Measurements from ENCODE around the gene MYMK. TPM values are rescaled to one million over a fixed set of nuclear protein-coding genes. Genes with fewer than 3 reads are reported as not detected.

MYMK gene
- total and polyA plus RNA-seq, 2 of the 13 experiments (the other 11 are each of a cell fraction or from before 2014, with no cell fraction given) = not detected

DNA sequence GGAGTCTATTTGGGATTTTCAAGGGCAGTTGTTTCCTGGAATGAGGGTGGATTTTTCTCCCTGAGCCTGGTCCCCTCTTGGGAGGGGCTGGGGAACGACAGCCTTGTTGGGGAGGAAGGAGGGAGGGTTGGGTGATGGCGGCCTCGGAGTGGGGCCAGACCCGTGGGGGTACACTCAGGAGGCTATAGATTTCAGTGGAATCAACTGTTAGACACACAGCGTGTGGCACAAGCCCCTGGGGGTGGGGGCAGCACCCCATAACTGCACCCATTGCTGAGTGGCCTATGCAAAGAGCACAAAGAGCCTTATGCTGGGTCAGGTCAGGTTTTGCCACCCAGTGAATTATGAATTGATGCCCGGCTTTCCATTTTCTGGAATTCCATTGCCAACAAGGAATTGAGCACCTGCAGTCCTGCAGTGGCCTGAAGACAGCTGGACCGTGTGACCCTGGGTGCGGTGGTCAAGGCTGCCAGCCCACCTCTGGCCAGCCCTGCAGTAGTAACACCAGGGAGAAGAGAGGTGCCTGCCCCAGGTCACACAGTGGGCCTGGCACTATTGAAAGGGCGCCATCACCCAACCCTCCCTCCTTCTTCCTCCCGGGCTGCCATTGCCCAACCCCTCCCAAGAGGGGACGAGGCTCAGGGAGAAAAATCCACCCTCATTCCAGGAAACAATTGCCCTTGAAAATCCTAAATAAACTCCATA is 8.4 kb downstream of the MYMK start:
- Histone ChIP-seq H3K4me2 (ENCODE audit: low read depth, low read length) (no peak overlapping the region), H3K4me1 (ENCODE audit: insufficient read depth, low read length) (peaks cover 36% of the 10 kb centered on the region), H3K4me3 (replicated peaks in 1 of 3; ENCODE audit: insufficient read depth in 1 of 3, low read depth in 2 of 3, low read length in 3 of 3) (no peak overlapping the region), H4K20me1 (ENCODE audit: insufficient read depth, low read length) (no peaks in the 10 kb centered on the region), H3K79me2 (ENCODE audit: insufficient read depth, low read length) (no peaks in the 10 kb centered on the region), H3K27me3 (ENCODE audit: control insufficient read depth in 1 of 2, insufficient read depth in 2 of 2, low read length in 2 of 2) (peaks cover 10 to 72% of the 10 kb centered on the region in 2 experiments; a peak in 4 of 5 replicates), H2AFZ (ENCODE audit: low read length) (no peak overlapping the region), H3K9me3 (ENCODE audit: low read length) (no peaks in the 10 kb centered on the region), H3K27ac (ENCODE audit: extremely low read length, insufficient read depth, low read length) (no peak overlapping the region), H3K36me3 (replicated peaks in 1 of 2; ENCODE audit: control insufficient read depth in 1 of 2, insufficient read depth in 2 of 2, low read length in 2 of 2) (no peaks in the 10 kb centered on the region), H3K9ac (ENCODE audit: insufficient read depth, low read depth, low read length) (no peak overlapping the region)
- CTCF ChIA-PET (ENCODE audit: low intra/inter-chr PET ratio, low total read pairs) = no interaction called here
- ATAC-seq = no peak
- intact Hi-C loops (cut with micrococcal nuclease; ENCODE audit: unreplicated experiment) (no loop called here), in situ Hi-C loops (cut with HindIII; ENCODE audit: extremely low pct_ligation_motif_present, low pct_unique_long_range_greater_than_20kb) (no loop called here)
- POLR2A ChIA-PET = no interaction called here
- TF ChIP-seq ZNF619 (CRISPR knock-in tag; IDR thresholded peaks at IDR 0.05) = no peak
- no peak for TF ChIP-seq ZKSCAN1 (IDR thresholded peaks at IDR 0.05; ENCODE audit: low read length)
- no peak for TF ChIP-seq ZNF644 (CRISPR knock-in tag; IDR thresholded peaks at IDR 0.05; ENCODE audit: low read depth)
- TF ChIP-seq ZNF629 (CRISPR knock-in tag; conservative IDR thresholded peaks at IDR 0.05) = no peak
- TF ChIP-seq GATAD2A (CRISPR knock-in tag; IDR thresholded peaks at IDR 0.05) = no peak
- BruUV-seq (replicated peaks) = no TSS peak
- FAIRE-seq = no peak
- 14% methylated on average over 4 of the region's 11 CpGs for WGBS (ENCODE audit: low lambda C conversion rate)
- DNase-seq (ENCODE audit: low spot score) = no peak

DNA sequence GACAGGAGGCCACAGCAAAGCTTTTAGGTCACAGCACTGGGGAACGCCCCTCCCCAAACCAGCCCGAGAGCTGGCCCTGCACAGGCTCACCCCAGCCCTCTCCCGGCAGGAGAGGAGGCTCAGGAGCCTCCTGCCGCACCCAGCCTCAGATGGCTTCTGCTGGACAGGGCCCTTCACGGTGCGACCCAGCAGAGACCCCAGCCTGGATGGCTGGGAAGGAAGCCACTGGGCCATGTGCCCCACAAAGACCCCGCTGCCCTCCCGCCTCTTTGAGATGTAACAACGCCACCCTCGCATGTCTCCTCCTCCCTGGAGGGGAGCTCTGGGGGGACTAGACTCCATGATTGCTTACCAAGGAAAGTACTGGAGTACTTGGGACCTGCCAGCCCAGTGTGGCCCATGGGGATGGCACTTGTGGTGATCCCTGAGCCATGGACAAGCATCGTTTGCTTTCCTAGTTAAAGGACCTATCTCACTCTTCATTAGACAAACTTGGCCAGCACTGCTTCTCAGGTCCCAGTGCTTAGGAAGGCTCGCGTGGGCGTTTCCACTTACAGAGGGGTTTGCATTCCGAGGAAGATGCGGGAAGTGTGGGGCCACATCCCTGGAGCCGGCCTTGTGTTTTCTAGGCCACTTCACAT is 9.0 kb downstream of the MYMK start:
- ATAC-seq (no peak), FAIRE-seq (no peak), DNase-seq (ENCODE audit: low spot score) (no peak)
- Histone ChIP-seq H3K36me3 (replicated peaks in 1 of 2; ENCODE audit: control insufficient read depth in 1 of 2, insufficient read depth in 2 of 2, low read length in 2 of 2) (no peaks in the 10 kb centered on the region), H3K27me3 (ENCODE audit: control insufficient read depth in 1 of 2, insufficient read depth in 2 of 2, low read length in 2 of 2) (peaks cover 9 to 71% of the 10 kb centered on the region in 2 experiments; a peak in 4 of 5 replicates), H3K9me3 (ENCODE audit: low read length) (no peaks in the 10 kb centered on the region), H3K79me2 (ENCODE audit: insufficient read depth, low read length) (no peaks in the 10 kb centered on the region), H2AFZ (ENCODE audit: low read length) (no peak overlapping the region), H3K9ac (ENCODE audit: insufficient read depth, low read depth, low read length) (no peak overlapping the region), H3K4me1 (ENCODE audit: insufficient read depth, low read length) (peaks cover 29% of the 10 kb centered on the region), H3K4me3 (replicated peaks in 1 of 3; ENCODE audit: insufficient read depth in 1 of 3, low read depth in 2 of 3, low read length in 3 of 3) (no peak overlapping the region), H3K27ac (ENCODE audit: extremely low read length, insufficient read depth, low read length) (no peak overlapping the region), H3K4me2 (ENCODE audit: low read depth, low read length) (no peak overlapping the region), H4K20me1 (ENCODE audit: insufficient read depth, low read length) (no peaks in the 10 kb centered on the region)
- intact Hi-C loops (cut with micrococcal nuclease; ENCODE audit: unreplicated experiment) (no loop called here), in situ Hi-C loops (cut with HindIII; ENCODE audit: extremely low pct_ligation_motif_present, low pct_unique_long_range_greater_than_20kb) (no loop called here)
- CTCF ChIA-PET (ENCODE audit: low intra/inter-chr PET ratio, low total read pairs) = no interaction called here
- TF ChIP-seq ZNF510 (CRISPR knock-in tag; IDR thresholded peaks at IDR 0.05; ENCODE audit: low read depth) = no peak
- no peak for TF ChIP-seq ZNF430 (CRISPR knock-in tag; IDR thresholded peaks at IDR 0.05)
- no peak for TF ChIP-seq ZNF564 (CRISPR knock-in tag; IDR thresholded peaks at IDR 0.05)
- no peak for TF ChIP-seq KDM4B (CRISPR knock-in tag; IDR thresholded peaks at IDR 0.05)
- no peak for TF ChIP-seq ZBTB1 (CRISPR knock-in tag; IDR thresholded peaks at IDR 0.05; ENCODE audit: borderline replicate concordance)
- TF ChIP-seq, protein P1, sequence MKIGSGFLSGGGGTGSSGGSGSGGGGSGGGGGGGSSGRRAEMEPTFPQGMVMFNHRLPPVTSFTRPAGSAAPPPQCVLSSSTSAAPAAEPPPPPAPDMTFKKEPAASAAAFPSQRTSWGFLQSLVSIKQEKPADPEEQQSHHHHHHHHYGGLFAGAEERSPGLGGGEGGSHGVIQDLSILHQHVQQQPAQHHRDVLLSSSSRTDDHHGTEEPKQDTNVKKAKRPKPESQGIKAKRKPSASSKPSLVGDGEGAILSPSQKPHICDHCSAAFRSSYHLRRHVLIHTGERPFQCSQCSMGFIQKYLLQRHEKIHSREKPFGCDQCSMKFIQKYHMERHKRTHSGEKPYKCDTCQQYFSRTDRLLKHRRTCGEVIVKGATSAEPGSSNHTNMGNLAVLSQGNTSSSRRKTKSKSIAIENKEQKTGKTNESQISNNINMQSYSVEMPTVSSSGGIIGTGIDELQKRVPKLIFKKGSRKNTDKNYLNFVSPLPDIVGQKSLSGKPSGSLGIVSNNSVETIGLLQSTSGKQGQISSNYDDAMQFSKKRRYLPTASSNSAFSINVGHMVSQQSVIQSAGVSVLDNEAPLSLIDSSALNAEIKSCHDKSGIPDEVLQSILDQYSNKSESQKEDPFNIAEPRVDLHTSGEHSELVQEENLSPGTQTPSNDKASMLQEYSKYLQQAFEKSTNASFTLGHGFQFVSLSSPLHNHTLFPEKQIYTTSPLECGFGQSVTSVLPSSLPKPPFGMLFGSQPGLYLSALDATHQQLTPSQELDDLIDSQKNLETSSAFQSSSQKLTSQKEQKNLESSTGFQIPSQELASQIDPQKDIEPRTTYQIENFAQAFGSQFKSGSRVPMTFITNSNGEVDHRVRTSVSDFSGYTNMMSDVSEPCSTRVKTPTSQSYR (CRISPR knock-in tag; IDR thresholded peaks at IDR 0.05; ENCODE audit: borderline replicate concordance) = no peak
- no peak for TF ChIP-seq TP53 (CRISPR knock-in tag; conservative IDR thresholded peaks at IDR 0.05)
- TF ChIP-seq ZNF33B (CRISPR knock-in tag; IDR thresholded peaks at IDR 0.05) = no peak
- no peak for TF ChIP-seq ZNF879 (CRISPR knock-in tag; IDR thresholded peaks at IDR 0.05)
- TF ChIP-seq NFKB2 (CRISPR knock-in tag; IDR thresholded peaks at IDR 0.05; ENCODE audit: borderline replicate concordance) = no peak
- TF ChIP-seq, protein P2, sequence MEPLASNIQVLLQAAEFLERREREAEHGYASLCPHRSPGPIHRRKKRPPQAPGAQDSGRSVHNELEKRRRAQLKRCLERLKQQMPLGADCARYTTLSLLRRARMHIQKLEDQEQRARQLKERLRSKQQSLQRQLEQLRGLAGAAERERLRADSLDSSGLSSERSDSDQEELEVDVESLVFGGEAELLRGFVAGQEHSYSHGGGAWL (CRISPR knock-in tag; IDR thresholded peaks at IDR 0.05) = no peak
- no peak for TF ChIP-seq ISX (CRISPR knock-in tag; conservative IDR thresholded peaks at IDR 0.05)
- no TSS peak for BruUV-seq (replicated peaks)
- POLR2A ChIA-PET = no interaction called here
- WGBS (ENCODE audit: low lambda C conversion rate) = 64% methylated on average over 7 of the region's 17 CpGs
